K562 (cell line): ENCODE data around the gene MGST3. TPM values are rescaled to one million over a fixed set of nuclear protein-coding genes. Genes with fewer than 3 reads are reported as not detected.
A peak's percentile ranks its signal among the peaks of the same experiment; 100 is the strongest.

ENCODE experiments used
- ARID1B ChIP-seq: fragments of 450-650 bp; IDR thresholded peaks from 2 replicates; pipeline ENCODE4 v1.6.1; 2016; ENCODE audit warnings: antibody characterized with exemption, mild to moderate bottlenecking, inconsistent platforms
- CCAR2 ChIP-seq: fragments of 200-400 bp; formaldehyde crosslinking; IDR thresholded peaks from 2 replicates; pipeline ENCODE4 v1.6.1; 2017; ENCODE audit warnings: mild to moderate bottlenecking, low read depth, low read length
- FOSL1 ChIP-seq: fragments of 200-800 bp; sonication (Bioruptor generic); conservative IDR thresholded peaks from 2 replicates; pipeline ENCODE4 v1.6.1; 2016; ENCODE audit warnings: missing genetic modification characterization, missing compliant biosample characterization
- GTF2A2 ChIP-seq: IDR thresholded peaks from 2 replicates; pipeline ENCODE4 v1.6.1; 2016; ENCODE audit warnings: mild to moderate bottlenecking, missing genetic modification characterization, missing compliant biosample characterization
- JUND ChIP-seq, 2 experiments: IDR thresholded peaks; 2 replicates in 1 of 2; 3 replicates in 1 of 2; pipeline ENCODE4 v1.6.1; 2011; ENCODE audit warnings: borderline replicate concordance in 2 of 2, low read depth in 2 of 2, low read length in 2 of 2, improper control_type of control experiment in 1 of 2, missing biosample characterization in 1 of 2, missing genetic modification characterization in 1 of 2, missing genetic modification reagents in 1 of 2
- KAT7 ChIP-seq: sonication (generic); formaldehyde crosslinking; IDR thresholded peaks from 2 replicates; pipeline ENCODE4 v1.8.0; 2022; ENCODE audit warnings: missing genetic modification reagents, mild to moderate bottlenecking, borderline replicate concordance
- MCM5 ChIP-seq: fragments of 450-650 bp; IDR thresholded peaks from 2 replicates; pipeline ENCODE4 v1.6.1; 2016; ENCODE audit warnings: low read depth
- NR2C2 ChIP-seq, 2 experiments: fragments of 200-800 bp in 1 of 2; sonication (Bioruptor generic) in 1 of 2; sonication (generic) in 1 of 2; formaldehyde crosslinking in 1 of 2; IDR thresholded peaks; 2 replicates each; pipeline versions ENCODE4 v1.6.1 to v1.8.0; 2016 to 2022; ENCODE audit warnings: mild to moderate bottlenecking in 1 of 2, missing compliant biosample characterization in 1 of 2, missing genetic modification characterization in 1 of 2, missing genetic modification reagents in 1 of 2
- PHF21A ChIP-seq: fragments of 450-650 bp; IDR thresholded peaks from 2 replicates; pipeline ENCODE4 v1.6.1; 2017; ENCODE audit warnings: low read depth, borderline replicate concordance
- SP2 ChIP-seq: IDR thresholded peaks from 2 replicates; pipeline ENCODE4 v1.6.1; 2011; ENCODE audit warnings: mild to moderate bottlenecking, low read depth, low read length, moderate library complexity; ENCODE audit not compliant: poor library complexity, severe bottlenecking; ENCODE audit errors: extremely low read depth
- SREBF2 ChIP-seq: sonication (generic); formaldehyde crosslinking; IDR thresholded peaks from 2 replicates; pipeline ENCODE4 v1.4.0; 2020; ENCODE audit warnings: mild to moderate bottlenecking, missing genetic modification reagents
- XRCC4 ChIP-seq: IDR thresholded peaks from one replicate; pipeline ENCODE4 v1.6.1; 2011; ENCODE audit not compliant: insufficient read depth, insufficient read length; ENCODE audit errors: extremely low read depth
- ZNF347 ChIP-seq: fragments of 450-650 bp; formaldehyde crosslinking; IDR thresholded peaks from 2 replicates; pipeline ENCODE4 v1.4.0; 2020; ENCODE audit warnings: low read depth, mild to moderate bottlenecking, moderate library complexity
- ZNF41 ChIP-seq: fragments of 250-450 bp; sonication (Bioruptor Pico); conservative IDR thresholded peaks from 2 replicates; pipeline ENCODE4 v1.4.0; 2020; ENCODE audit warnings: mild to moderate bottlenecking
- ZNF764 ChIP-seq: fragments of 250-450 bp; sonication (Bioruptor Pico); IDR thresholded peaks from 2 replicates; pipeline ENCODE4 v1.4.0; 2020; ENCODE audit warnings: low read depth, mild to moderate bottlenecking, moderate library complexity
- ZNF778 ChIP-seq: fragments of 450-650 bp; formaldehyde crosslinking; IDR thresholded peaks from 2 replicates; pipeline ENCODE4 v1.4.0; 2020; ENCODE audit warnings: mild to moderate bottlenecking, moderate library complexity
- polyA plus RNA-seq, 8 experiments: library from polyadenylated mRNA; depleted of rRNA in 4 of 8; stranded (reverse) in 5 of 8; unstranded in 3 of 8; fragments of >200 nt; fragmentation: Nextera tagmentation in 2 of 8; fragmentation: Illumina TruSeq in 1 of 8; extraction: Ambion mirVana in 2 of 8; extraction: Trizol in 1 of 8; gene quantifications; 2 replicates each; pipeline versions ENCODE4 v1.2.1 to v1.2.3, GENCODE V29; 2011 to 2014; ENCODE audit warnings: inconsistent platforms in 1 of 8, missing spikeins in 1 of 8
- total RNA-seq, 7 experiments: library from RNA; depleted of rRNA in 6 of 7; stranded (reverse); fragments of >200 nt in 6 of 7; fragmentation: Illumina TruSeq in 2 of 7; extraction: Trizol in 2 of 7; gene quantifications; 2 replicates each; pipeline versions ENCODE4 v1.2.1 to v1.2.3, GENCODE V29; 2011 to 2021; ENCODE audit warnings: low replicate concordance in 1 of 7
- TF ChIP-seq, protein P1 (sequence below): fragments of 450-650 bp; IDR thresholded peaks from 2 replicates; pipeline ENCODE4 v1.6.1; 2016; ENCODE audit warnings: missing biosample characterization, missing genetic modification characterization
- TF ChIP-seq, protein P2 (sequence below): fragments of 250-450 bp; sonication (Bioruptor Pico); IDR thresholded peaks from 2 replicates; pipeline ENCODE4 v1.4.0; 2020; ENCODE audit warnings: borderline replicate concordance
- TF ChIP-seq, protein P3 (sequence below): sonication (generic); formaldehyde crosslinking; IDR thresholded peaks from 2 replicates; pipeline ENCODE4 v1.8.0; 2022; ENCODE audit warnings: mild to moderate bottlenecking, low read depth, missing genetic modification reagents
- TF ChIP-seq, protein P4 (sequence below): fragments of 450-650 bp; formaldehyde crosslinking; IDR thresholded peaks from 2 replicates; pipeline ENCODE4 v1.4.0; 2022; ENCODE audit warnings: missing genetic modification characterization

Gene MGST3
- total and polyA plus RNA-seq, 9 of the 15 experiments (the other 6 are each of a cell fraction or from before 2014, with no cell fraction given): 70.7 to 287 (median 105) TPM

DNA sequence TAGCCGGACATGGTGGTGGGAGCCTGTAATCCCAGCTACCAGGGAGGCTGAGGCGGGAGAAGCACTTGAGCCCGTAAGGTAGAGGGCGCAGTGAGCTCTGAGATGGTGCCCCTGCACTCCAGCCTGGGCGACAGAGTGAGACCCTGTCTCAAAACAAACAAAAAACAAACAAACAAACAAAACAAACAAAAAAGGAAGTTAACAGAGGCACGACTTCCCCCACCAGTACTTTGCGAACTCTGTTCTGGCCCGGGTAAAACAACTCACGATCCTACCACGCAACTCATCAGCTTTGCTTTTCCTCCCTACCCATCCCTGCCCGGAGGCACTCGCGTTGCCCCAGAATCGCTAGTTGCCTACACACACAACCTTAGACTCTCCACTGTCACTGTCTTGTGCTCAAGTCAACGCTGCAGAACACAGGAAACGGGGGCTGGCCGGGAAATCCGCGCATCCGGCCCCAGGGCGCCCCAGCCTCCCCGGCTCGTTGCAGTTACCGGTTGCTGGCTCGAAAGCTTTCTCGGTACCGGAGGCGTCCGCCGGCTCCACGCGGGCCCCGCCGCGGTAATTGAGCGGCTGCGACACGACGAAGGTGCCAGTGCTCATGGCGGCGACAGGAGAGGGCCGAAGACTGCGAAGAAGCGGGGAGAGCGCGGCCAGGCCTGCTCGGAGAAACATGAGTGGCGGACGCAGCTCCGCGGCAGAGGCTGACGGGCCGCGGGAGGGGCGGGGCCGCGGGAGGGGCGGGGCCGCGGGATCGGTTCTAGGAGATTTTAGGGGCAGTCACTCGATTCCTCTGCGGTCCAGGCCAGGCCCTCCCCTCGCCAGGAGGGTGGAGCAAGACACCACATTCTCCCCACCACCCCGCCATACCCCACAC is 67.1 kb downstream of the MGST3 start, which contains the start of gene ALDH9A1 (continued):
- no peak for TF ChIP-seq MCM5
- no peak for TF ChIP-seq ZNF778
- TF ChIP-seq, protein P1, sequence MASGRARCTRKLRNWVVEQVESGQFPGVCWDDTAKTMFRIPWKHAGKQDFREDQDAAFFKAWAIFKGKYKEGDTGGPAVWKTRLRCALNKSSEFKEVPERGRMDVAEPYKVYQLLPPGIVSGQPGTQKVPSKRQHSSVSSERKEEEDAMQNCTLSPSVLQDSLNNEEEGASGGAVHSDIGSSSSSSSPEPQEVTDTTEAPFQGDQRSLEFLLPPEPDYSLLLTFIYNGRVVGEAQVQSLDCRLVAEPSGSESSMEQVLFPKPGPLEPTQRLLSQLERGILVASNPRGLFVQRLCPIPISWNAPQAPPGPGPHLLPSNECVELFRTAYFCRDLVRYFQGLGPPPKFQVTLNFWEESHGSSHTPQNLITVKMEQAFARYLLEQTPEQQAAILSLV: no peak
- TF ChIP-seq CCAR2: no peak
- no peak for TF ChIP-seq NR2C2 (CRISPR knock-in tag; IDR thresholded peaks at IDR 0.05)
- no peak for TF ChIP-seq NR2C2 (tag; IDR thresholded peaks at IDR 0.05)
- no peak for TF ChIP-seq ZNF764 (CRISPR knock-in tag)
- TF ChIP-seq PHF21A: no peak
- TF ChIP-seq KAT7 (CRISPR knock-in tag): no peak
- 0 out of 2 replicates have a peak, but pooled peaks have one; percentile 69 for TF ChIP-seq SREBF2 (CRISPR knock-in tag)
- TF ChIP-seq GTF2A2: no peak
- TF ChIP-seq, protein P2, sequence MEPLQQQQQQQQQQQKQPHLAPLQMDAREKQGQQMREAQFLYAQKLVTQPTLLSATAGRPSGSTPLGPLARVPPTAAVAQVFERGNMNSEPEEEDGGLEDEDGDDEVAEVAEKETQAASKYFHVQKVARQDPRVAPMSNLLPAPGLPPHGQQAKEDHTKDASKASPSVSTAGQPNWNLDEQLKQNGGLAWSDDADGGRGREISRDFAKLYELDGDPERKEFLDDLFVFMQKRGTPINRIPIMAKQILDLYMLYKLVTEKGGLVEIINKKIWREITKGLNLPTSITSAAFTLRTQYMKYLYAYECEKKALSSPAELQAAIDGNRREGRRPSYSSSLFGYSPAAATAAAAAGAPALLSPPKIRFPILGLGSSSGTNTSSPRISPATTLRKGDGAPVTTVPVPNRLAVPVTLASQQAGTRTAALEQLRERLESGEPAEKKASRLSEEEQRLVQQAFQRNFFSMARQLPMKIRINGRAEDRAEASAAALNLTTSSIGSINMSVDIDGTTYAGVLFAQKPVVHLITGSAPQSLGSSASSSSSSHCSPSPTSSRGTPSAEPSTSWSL (CRISPR knock-in tag): no peak
- TF ChIP-seq, protein P3, sequence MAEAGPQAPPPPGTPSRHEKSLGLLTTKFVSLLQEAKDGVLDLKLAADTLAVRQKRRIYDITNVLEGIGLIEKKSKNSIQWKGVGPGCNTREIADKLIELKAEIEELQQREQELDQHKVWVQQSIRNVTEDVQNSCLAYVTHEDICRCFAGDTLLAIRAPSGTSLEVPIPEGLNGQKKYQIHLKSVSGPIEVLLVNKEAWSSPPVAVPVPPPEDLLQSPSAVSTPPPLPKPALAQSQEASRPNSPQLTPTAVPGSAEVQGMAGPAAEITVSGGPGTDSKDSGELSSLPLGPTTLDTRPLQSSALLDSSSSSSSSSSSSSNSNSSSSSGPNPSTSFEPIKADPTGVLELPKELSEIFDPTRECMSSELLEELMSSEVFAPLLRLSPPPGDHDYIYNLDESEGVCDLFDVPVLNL (CRISPR knock-in tag): 0 out of 2 replicates have a peak, but pooled peaks have one; percentile 45
- TF ChIP-seq, protein P4, sequence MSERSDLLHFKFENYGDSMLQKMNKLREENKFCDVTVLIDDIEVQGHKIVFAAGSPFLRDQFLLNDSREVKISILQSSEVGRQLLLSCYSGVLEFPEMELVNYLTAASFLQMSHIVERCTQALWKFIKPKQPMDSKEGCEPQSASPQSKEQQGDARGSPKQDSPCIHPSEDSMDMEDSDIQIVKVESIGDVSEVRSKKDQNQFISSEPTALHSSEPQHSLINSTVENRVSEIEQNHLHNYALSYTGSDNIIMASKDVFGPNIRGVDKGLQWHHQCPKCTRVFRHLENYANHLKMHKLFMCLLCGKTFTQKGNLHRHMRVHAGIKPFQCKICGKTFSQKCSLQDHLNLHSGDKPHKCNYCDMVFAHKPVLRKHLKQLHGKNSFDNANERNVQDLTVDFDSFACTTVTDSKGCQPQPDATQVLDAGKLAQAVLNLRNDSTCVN: 0 out of 2 replicates have a peak, but pooled peaks have one; percentile 52
- TF ChIP-seq JUND (IDR thresholded peaks at IDR 0.05; ENCODE audit: borderline replicate concordance, low read depth, low read length): no peak
- no peak; the same call in 2 of the 3 replicates for TF ChIP-seq JUND (tag; IDR thresholded peaks at IDR 0.05; ENCODE audit: borderline replicate concordance, low read depth, low read length)
- TF ChIP-seq ZNF347 (CRISPR knock-in tag): no peak
- TF ChIP-seq FOSL1 (tag): no peak
- no peak for TF ChIP-seq XRCC4
- no peak for TF ChIP-seq ZNF41 (CRISPR knock-in tag)
- TF ChIP-seq ARID1B: peak; percentile 54; the same call in 1 of the 2 replicates
- peak; percentile 0 for TF ChIP-seq SP2
